Measurements from ENCODE around the gene SMG6.
"Not testable (repeated sequence)": the region's sequence is repeated elsewhere in the genome, so short reads cannot be mapped to it uniquely, and the experiment has no call there.

GRCh38 chr17:2199386-2199785, 104.2 kb downstream of the SMG6 start:
- TF ChIP-seq CTCF (conservative IDR thresholded peaks at IDR 0.05 in 1 of 2, IDR thresholded peaks at IDR 0.05 in 1 of 2; ENCODE audit: extremely low read depth in 1 of 2, insufficient read depth in 1 of 2, low read depth in 1 of 2, low read length in 2 of 2); EZH2 (IDR thresholded peaks at IDR 0.05; ENCODE audit: borderline replicate concordance, low read length): not testable (repeated sequence)

All from mammary epithelial cell (primary cell).